Measurements from ENCODE around the gene NRXN3.

DNA sequence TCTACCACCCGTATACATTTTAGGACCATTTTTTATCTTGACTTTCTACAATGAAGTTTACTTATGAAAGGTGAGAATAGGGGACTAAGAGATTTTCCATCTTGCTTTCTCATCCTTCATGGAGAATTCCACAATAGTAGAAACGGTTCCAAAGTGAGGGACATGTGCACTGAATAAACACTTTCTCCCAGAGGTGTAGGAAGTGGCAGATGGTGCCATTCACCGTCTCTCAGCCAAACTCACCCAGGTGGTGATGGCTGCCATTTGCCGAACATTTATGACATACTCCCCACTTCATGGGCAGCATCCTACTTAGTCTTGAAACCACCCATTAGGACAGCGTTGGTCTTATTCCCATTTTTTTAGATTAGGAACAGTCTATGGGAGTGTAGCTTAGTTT is 1500.6 kb downstream of the NRXN3 start:
- TF ChIP-seq, protein P1, sequence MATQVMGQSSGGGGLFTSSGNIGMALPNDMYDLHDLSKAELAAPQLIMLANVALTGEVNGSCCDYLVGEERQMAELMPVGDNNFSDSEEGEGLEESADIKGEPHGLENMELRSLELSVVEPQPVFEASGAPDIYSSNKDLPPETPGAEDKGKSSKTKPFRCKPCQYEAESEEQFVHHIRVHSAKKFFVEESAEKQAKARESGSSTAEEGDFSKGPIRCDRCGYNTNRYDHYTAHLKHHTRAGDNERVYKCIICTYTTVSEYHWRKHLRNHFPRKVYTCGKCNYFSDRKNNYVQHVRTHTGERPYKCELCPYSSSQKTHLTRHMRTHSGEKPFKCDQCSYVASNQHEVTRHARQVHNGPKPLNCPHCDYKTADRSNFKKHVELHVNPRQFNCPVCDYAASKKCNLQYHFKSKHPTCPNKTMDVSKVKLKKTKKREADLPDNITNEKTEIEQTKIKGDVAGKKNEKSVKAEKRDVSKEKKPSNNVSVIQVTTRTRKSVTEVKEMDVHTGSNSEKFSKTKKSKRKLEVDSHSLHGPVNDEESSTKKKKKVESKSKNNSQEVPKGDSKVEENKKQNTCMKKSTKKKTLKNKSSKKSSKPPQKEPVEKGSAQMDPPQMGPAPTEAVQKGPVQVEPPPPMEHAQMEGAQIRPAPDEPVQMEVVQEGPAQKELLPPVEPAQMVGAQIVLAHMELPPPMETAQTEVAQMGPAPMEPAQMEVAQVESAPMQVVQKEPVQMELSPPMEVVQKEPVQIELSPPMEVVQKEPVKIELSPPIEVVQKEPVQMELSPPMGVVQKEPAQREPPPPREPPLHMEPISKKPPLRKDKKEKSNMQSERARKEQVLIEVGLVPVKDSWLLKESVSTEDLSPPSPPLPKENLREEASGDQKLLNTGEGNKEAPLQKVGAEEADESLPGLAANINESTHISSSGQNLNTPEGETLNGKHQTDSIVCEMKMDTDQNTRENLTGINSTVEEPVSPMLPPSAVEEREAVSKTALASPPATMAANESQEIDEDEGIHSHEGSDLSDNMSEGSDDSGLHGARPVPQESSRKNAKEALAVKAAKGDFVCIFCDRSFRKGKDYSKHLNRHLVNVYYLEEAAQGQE (IDR thresholded peaks at IDR 0.05; ENCODE audit: borderline replicate concordance) = no peak
- TF ChIP-seq, protein P2, sequence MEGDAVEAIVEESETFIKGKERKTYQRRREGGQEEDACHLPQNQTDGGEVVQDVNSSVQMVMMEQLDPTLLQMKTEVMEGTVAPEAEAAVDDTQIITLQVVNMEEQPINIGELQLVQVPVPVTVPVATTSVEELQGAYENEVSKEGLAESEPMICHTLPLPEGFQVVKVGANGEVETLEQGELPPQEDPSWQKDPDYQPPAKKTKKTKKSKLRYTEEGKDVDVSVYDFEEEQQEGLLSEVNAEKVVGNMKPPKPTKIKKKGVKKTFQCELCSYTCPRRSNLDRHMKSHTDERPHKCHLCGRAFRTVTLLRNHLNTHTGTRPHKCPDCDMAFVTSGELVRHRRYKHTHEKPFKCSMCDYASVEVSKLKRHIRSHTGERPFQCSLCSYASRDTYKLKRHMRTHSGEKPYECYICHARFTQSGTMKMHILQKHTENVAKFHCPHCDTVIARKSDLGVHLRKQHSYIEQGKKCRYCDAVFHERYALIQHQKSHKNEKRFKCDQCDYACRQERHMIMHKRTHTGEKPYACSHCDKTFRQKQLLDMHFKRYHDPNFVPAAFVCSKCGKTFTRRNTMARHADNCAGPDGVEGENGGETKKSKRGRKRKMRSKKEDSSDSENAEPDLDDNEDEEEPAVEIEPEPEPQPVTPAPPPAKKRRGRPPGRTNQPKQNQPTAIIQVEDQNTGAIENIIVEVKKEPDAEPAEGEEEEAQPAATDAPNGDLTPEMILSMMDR (IDR thresholded peaks at IDR 0.05; ENCODE audit: poor library complexity, severe bottlenecking) = no peak
- no peak for TF ChIP-seq EZH2 (IDR thresholded peaks at IDR 0.05; ENCODE audit: borderline replicate concordance, insufficient read depth, low read length, poor library complexity, severe bottlenecking)
- no peak for TF ChIP-seq TAF1 (IDR thresholded peaks at IDR 0.05; ENCODE audit: low read depth)
- TF ChIP-seq MXI1 (conservative IDR thresholded peaks at IDR 0.05; ENCODE audit: poor library complexity, severe bottlenecking) = no peak
- no peak for TF ChIP-seq POLR2AphosphoS5 (IDR thresholded peaks at IDR 0.05)
